OCI-LY7 (cell line): ENCODE measurements around the gene MRC2.

Experiments
- CTCF ChIP-seq: fragments of 200-600 bp; sonication (generic); conservative IDR thresholded peaks from 2 replicates; pipeline ENCODE4 v1.5.1; 2014; ENCODE audit warnings: mild to moderate bottlenecking, antibody characterized with exemption, low read length, moderate library complexity, mixed read lengths
- EZH2phosphoT487 ChIP-seq: fragments of 200-600 bp; sonication (generic); IDR thresholded peaks from 2 replicates; pipeline ENCODE4 v1.6.1; 2018; ENCODE audit warnings: low read depth, borderline replicate concordance, mild to moderate bottlenecking, mixed run types, antibody characterized with exemption, low read length, moderate library complexity, mixed read lengths

DNA sequence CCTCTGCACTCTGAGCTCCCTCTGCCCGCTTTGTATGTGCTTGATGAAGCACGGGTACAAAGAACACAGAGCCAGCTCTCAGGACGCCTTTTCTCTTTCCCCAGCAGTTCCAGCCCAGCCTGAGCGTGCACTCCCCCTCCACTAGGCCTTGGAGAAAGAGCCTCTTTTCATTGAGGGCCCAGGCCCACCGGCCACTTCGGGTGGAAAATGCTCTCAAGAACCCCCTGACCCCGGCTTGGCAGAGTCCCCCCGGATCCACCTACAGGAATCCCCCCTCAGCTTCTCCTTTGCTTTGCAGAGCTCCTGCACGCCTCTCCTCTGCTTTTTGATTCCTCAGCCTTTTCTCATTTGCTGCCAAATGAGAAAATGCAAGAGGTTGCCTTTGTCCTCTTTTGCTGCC lies 30.2 kb downstream of the MRC2 start:
- TF ChIP-seq CTCF (no peak), EZH2phosphoT487 (no peak)
